Neutrophil (primary cell): ENCODE measurements around the gene CD81.

Experiments used
- H3K27ac ChIP-seq: fragments of 200-600 bp; sonication (generic); 2 replicates; pipeline ENCODE4 v1.5.1; 2016; ENCODE audit warnings: mild to moderate bottlenecking, moderate library complexity
- H3K27me3 ChIP-seq: fragments of 200-600 bp; sonication (generic); 2 replicates; pipeline ENCODE4 v1.6.0; 2016; ENCODE audit warnings: mild to moderate bottlenecking
- H3K36me3 ChIP-seq: fragments of 200-600 bp; sonication (generic); 2 replicates; pipeline ENCODE4 v1.5.1; 2017
- H3K4me1 ChIP-seq, 2 experiments: fragments of 200-600 bp in 1 of 2; sonication (generic) in 1 of 2; 1 replicate in 1 of 2; 2 replicates in 1 of 2; pipeline versions ENCODE4 v1.5.1 to v1.6.1; 2013 to 2016; ENCODE audit warnings: low read depth in 1 of 2, low read length in 1 of 2, mild to moderate bottlenecking in 1 of 2, moderate library complexity in 1 of 2; ENCODE audit not compliant: control insufficient read depth in 1 of 2, insufficient read depth in 1 of 2
- H3K4me3 ChIP-seq, 2 experiments: fragments of 200-600 bp in 1 of 2; sonication (generic) in 1 of 2; 1 replicate in 1 of 2; 2 replicates in 1 of 2; pipeline ENCODE4 v1.5.1; 2013 to 2016; ENCODE audit warnings: low read depth in 1 of 2, low read length in 1 of 2, mild to moderate bottlenecking in 1 of 2, moderate library complexity in 1 of 2
- H3K9me3 ChIP-seq: fragments of 200-600 bp; sonication (generic); 2 replicates; pipeline ENCODE4 v1.5.1; 2016
- TF ChIP-seq, protein P1 (sequence below): fragments of 200-600 bp; sonication (generic); IDR thresholded peaks from 2 replicates; pipeline ENCODE4 v1.5.1; 2016; ENCODE audit warnings: antibody characterized with exemption

CD81 gene

GRCh38 chr11:2399488-2400068 lies 22.5 kb downstream of the CD81 start:
- Histone ChIP-seq H3K27me3 (no peaks in the 10 kb centered on the region), H3K36me3 (peaks cover 29% of the 10 kb centered on the region), H3K4me1 (peaks cover 21 to 25% of the 10 kb centered on the region in 2 experiments), H3K4me3 (peak overlapping the region; percentile 83 to 92), H3K27ac (peak overlapping the region; percentile 96), H3K9me3 (no peaks in the 10 kb centered on the region)
- TF ChIP-seq, protein P1, sequence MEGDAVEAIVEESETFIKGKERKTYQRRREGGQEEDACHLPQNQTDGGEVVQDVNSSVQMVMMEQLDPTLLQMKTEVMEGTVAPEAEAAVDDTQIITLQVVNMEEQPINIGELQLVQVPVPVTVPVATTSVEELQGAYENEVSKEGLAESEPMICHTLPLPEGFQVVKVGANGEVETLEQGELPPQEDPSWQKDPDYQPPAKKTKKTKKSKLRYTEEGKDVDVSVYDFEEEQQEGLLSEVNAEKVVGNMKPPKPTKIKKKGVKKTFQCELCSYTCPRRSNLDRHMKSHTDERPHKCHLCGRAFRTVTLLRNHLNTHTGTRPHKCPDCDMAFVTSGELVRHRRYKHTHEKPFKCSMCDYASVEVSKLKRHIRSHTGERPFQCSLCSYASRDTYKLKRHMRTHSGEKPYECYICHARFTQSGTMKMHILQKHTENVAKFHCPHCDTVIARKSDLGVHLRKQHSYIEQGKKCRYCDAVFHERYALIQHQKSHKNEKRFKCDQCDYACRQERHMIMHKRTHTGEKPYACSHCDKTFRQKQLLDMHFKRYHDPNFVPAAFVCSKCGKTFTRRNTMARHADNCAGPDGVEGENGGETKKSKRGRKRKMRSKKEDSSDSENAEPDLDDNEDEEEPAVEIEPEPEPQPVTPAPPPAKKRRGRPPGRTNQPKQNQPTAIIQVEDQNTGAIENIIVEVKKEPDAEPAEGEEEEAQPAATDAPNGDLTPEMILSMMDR: no peak

DNA sequence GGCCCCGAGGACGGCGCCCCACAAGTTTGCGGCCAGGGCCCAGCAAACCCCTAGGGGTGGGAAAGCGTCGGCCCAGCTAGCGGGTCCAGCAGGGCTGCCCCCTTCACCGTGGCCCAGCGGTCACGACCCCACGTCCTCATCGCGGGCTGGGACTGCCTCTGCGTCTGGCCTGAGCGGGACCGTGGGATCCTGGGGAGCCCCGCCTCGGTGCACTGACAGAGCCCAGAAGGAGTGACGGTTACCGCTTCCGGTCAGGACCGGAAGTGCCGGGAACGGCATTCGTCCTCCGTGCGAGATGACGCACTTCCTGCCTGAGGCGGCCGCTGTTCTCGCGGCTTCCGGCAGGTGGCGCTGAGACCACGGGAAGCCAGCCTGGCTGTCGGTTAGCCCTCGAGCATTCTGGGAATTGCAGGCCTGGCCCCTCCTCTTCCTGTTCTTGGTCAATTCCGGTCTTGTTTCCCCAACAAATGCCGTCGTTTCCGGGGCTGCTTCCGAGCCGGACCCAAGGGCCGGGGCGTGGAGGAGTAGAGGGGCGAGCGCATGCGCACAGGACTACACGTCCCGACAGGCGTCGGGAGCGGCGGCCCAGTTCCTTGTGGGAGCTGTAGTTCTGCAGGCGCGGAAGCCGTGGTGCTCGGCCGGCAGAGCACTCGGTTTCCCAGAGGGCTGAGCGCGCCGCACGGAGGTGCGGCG lies 23.1 kb downstream of the CD81 start, which contains the start of gene TSSC4:
TSS of gene TSSC4 (plus strand) at position 682 of the 693 bp plus-strand sequence. CDS start 1,884 bp downstream, outside the sequence.
- Histone ChIP-seq H3K27ac (peak within 1 kb of the TSS; percentile 96), H3K9me3 (no peaks in the 10 kb centered on the region), H3K36me3 (peaks cover 31% of the 10 kb centered on the region), H3K4me1 (peaks cover 21 to 25% of the 10 kb centered on the region in 2 experiments), H3K27me3 (no peaks in the 10 kb centered on the region), H3K4me3 (peak within 1 kb of the TSS; percentile 83 to 92)
- TF ChIP-seq, protein P1: peak; percentile 100

DNA sequence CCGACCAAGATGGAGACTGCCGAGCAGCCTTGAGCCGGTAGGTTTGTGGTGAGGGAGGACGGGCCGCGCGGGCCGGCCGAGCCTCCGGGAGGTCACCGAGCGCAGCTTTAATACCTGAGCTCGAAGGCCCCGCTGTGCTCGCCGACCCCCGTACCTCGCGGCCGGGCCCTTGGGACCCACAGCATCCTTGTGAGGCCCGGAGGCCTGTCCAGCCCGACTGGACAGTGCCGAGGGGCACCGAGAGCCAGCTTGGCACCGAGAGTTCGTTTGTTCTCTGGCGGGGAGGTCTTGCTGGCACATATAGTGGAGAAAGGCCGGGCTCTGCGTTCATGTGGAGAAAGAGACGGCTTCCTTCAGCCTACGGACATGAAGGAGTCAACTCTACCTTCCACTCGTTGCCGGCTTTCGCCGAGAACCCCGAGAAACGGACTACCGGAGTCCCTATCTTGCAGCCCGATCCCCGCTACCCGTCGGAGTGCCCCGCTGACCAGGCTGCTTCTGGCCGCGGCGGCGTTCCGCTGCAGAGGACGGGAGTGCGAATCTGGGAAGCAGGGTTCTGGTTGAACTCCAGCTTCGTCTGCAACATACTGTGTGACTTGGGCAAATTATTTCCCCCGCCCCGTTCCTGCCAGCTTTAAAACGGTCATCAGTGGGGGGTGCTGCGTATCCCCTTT lies 23.8 kb downstream of the CD81 start:
- Histone ChIP-seq H3K4me3 (peak overlapping the region; percentile 83 to 92), H3K4me1 (peaks cover 21 to 25% of the 10 kb centered on the region in 2 experiments), H3K27ac (peak overlapping the region; percentile 96), H3K27me3 (no peaks in the 10 kb centered on the region), H3K36me3 (peaks cover 31% of the 10 kb centered on the region), H3K9me3 (no peaks in the 10 kb centered on the region)
- TF ChIP-seq, protein P1: no peak

DNA sequence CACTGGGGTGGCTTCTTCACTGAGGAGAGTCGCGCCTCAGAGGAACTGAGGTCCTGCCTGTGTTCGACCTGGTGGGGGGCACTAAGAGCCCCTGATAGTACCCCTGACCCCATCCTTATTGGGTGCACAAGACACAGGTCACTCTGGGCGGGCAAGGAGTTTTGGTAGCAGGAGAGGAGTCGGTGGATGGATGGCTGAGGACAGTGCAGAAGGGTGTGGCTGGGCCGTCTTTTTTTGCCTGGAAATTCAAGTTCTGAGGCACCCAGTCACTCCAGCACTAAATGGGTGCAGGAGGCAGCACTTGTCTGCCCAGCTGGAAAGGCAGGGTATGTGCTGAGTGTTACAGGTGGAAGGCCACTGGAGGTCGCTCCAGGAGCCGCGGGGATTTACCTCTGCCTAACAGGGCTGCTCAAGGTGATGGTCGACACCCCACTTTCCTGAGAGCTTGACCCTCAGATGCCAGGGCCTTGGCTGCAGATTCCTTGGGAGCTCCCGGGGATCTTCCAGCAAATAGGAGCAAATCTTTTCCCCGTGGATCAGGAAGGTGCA lies 24.4 kb downstream of the CD81 start:
- TF ChIP-seq, protein P1: no peak
- H3K9me3 ChIP-seq: no peaks in the 10 kb centered on the region
- peaks cover 21 to 25% of the 10 kb centered on the region in 2 experiments for H3K4me1 ChIP-seq
- peak overlapping the region; percentile 96 for H3K27ac ChIP-seq
- peaks cover 31% of the 10 kb centered on the region for H3K36me3 ChIP-seq
- H3K27me3 ChIP-seq: no peaks in the 10 kb centered on the region
- H3K4me3 ChIP-seq: peak overlapping the region; percentile 83 to 92

GRCh38 chr11:2402106-2402505 lies 25.0 kb downstream of the CD81 start:
- no peak overlapping the region for H3K27ac ChIP-seq
- H3K27me3 ChIP-seq: no peaks in the 10 kb centered on the region
- H3K9me3 ChIP-seq: no peaks in the 10 kb centered on the region
- H3K4me3 ChIP-seq: peak overlapping the region in 1 of 2 experiments; percentile 92
- peaks cover 31% of the 10 kb centered on the region for H3K36me3 ChIP-seq
- peaks cover 21 to 25% of the 10 kb centered on the region in 2 experiments for H3K4me1 ChIP-seq
- TF ChIP-seq, protein P1: no peak
